Choroid plexus epithelial cell (primary cell): ENCODE measurements around the gene KLK11.

ENCODE experiments used
- DNase-seq: peaks from one replicate; pipeline ENCODE4 v3.0.0-alpha.2; 2010; ENCODE audit warnings: low read depth
- H3K4me3 ChIP-seq: 2 replicates; pipeline ENCODE4 v1.5.1; 2011; ENCODE audit warnings: low read depth, mild to moderate bottlenecking, control low read depth, low read length, moderate library complexity
- CTCF ChIP-seq: conservative IDR thresholded peaks from 2 replicates; pipeline ENCODE4 v1.5.1; 2011; ENCODE audit warnings: low read depth, mild to moderate bottlenecking, control low read depth, inconsistent platforms, low read length, moderate library complexity

The KLK11 gene

GRCh38 chr19:51064534-51065220 lies 38.3 kb upstream of the KLK11 start, which contains the start of gene KLK13:
TSS of gene KLK13 (minus strand) at chr19:51065092. CDS start at chr19:51065067, 25 bp downstream.
- TF ChIP-seq CTCF: no peak
- no peak for DNase-seq
- H3K4me3 ChIP-seq: no peak within 1 kb of the TSS

DNA sequence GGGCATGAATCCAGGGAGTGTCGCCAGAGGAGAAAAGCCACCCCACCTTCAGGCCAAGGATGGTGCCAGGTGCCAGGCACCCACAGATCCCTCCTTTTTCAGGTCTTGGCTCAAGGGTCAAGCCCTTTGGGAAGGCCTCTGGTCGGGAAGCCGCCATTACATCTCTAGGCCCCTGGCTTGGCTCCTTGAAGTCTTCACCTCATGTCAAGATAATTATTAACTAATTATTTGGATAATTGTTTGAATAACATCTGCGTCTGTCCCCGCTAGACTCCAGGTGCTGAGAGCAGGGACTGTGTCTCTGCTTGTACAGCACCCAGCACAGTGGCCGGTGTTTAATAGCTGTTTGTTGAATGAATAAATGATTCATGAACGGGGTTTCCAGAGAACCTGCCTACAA lies 37.2 kb upstream of the KLK11 start:
- no peak overlapping the region for H3K4me3 ChIP-seq
- no peak for TF ChIP-seq CTCF
- no peak for DNase-seq

GRCh38 chr19:51060973-51061372 lies 34.6 kb upstream of the KLK11 start:
- no peak for DNase-seq
- H3K4me3 ChIP-seq: no peak overlapping the region
- no peak for TF ChIP-seq CTCF

GRCh38 chr19:51060336-51060735 lies 33.9 kb upstream of the KLK11 start:
- no peak overlapping the region for H3K4me3 ChIP-seq
- TF ChIP-seq CTCF: no peak
- no peak for DNase-seq

GRCh38 chr19:51059715-51060114 lies 33.3 kb upstream of the KLK11 start:
- no peak for DNase-seq
- H3K4me3 ChIP-seq: no peak overlapping the region
- TF ChIP-seq CTCF: no peak

DNA sequence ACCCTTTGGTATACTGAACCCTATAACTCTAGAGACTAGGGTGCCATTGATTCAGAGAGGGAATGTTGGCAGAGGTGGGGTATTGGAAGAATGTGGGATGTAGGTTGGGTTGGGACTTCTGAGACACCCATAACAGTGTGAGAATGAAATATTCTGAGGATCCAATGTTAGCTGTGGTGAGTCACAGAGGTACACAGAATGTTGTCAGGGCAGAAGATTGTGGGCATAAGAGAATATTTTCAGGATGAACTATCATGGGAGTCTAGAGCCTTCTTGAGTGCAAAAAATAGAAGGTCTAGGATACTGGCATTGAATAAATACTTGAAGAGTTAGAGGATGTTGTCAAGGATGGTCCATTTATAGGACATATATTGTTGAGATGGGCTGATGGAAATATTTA lies 29.4 kb upstream of the KLK11 start:
- H3K4me3 ChIP-seq: no peak overlapping the region
- no peak for DNase-seq

More for the DNA sequence above, 29.4 kb upstream of the KLK11 start:
- TF ChIP-seq CTCF: no peak
